SK-N-SH treated with all-trans-retinoic acid at 6 μM for 48 hours (cell line): ENCODE results near the gene DLG1.
"Not testable (repeated sequence)": the region's sequence is repeated elsewhere in the genome, so short reads cannot be mapped to it uniquely, and the experiment has no call there.

Experiments
- ATAC-seq: fragments of 200-7000 bp; cut with Tn5 transposase; 3 replicates; pipeline ENCODE4 v1.9.1; 2020; ENCODE audit warnings: mild to moderate bottlenecking, moderate library complexity
- BACH2 ChIP-seq: fragments of 250-450 bp; sonication (Bioruptor Pico); IDR thresholded peaks from 2 replicates; pipeline ENCODE4 v1.9.0; 2021; ENCODE audit warnings: mild to moderate bottlenecking, borderline replicate concordance
- ESRRG ChIP-seq: fragments of 250-450 bp; sonication (Bioruptor Pico); IDR thresholded peaks from 2 replicates; pipeline ENCODE4 v1.6.1; 2021; ENCODE audit warnings: mild to moderate bottlenecking
- GLIS3 ChIP-seq: fragments of 250-450 bp; sonication (Bioruptor Pico); IDR thresholded peaks from 2 replicates; pipeline ENCODE4 v1.5.0; 2020; ENCODE audit warnings: mild to moderate bottlenecking, moderate library complexity
- ISL1 ChIP-seq: fragments of 250-450 bp; sonication (Bioruptor Pico); IDR thresholded peaks from 2 replicates; pipeline ENCODE4 v2.1.2; 2022; ENCODE audit warnings: mild to moderate bottlenecking, moderate library complexity
- OSR1 ChIP-seq: fragments of 250-450 bp; sonication (Bioruptor Pico); IDR thresholded peaks from 2 replicates; pipeline ENCODE4 v1.8.0; 2022; ENCODE audit warnings: moderate library complexity, mild to moderate bottlenecking, inconsistent platforms
- PATZ1 ChIP-seq: fragments of 250-450 bp; sonication (Bioruptor Pico); IDR thresholded peaks from 2 replicates; pipeline ENCODE4 v1.8.0; 2020; ENCODE audit warnings: mild to moderate bottlenecking, moderate library complexity, borderline replicate concordance
- SNAI2 ChIP-seq: fragments of 250-450 bp; sonication (Bioruptor Pico); IDR thresholded peaks from 2 replicates; pipeline ENCODE4 v1.5.0; 2020; ENCODE audit warnings: mild to moderate bottlenecking, moderate library complexity
- TOX ChIP-seq: fragments of 250-450 bp; sonication (Bioruptor Pico); IDR thresholded peaks from 2 replicates; pipeline ENCODE4 v1.8.0; 2021; ENCODE audit warnings: mild to moderate bottlenecking, moderate library complexity, borderline replicate concordance
- ZFP3 ChIP-seq: fragments of 250-450 bp; sonication (Bioruptor Pico); IDR thresholded peaks from 2 replicates; pipeline ENCODE4 v1.5.0; 2020; ENCODE audit warnings: mild to moderate bottlenecking, moderate library complexity
- ZFP30 ChIP-seq: fragments of 450-650 bp; formaldehyde crosslinking; IDR thresholded peaks from 2 replicates; pipeline ENCODE4 v1.5.0; 2022; ENCODE audit warnings: mild to moderate bottlenecking, moderate library complexity
- ZNF70 ChIP-seq: fragments of 450-650 bp; formaldehyde crosslinking; IDR thresholded peaks from 2 replicates; pipeline ENCODE4 v1.5.0; 2020; ENCODE audit warnings: mild to moderate bottlenecking, moderate library complexity
- ZNF8 ChIP-seq: fragments of 450-650 bp; formaldehyde crosslinking; IDR thresholded peaks from 2 replicates; pipeline ENCODE4 v1.5.0; 2020; ENCODE audit warnings: mild to moderate bottlenecking, moderate library complexity
- TF ChIP-seq, protein P1 (sequence below): fragments of 250-450 bp; sonication (Bioruptor Pico); IDR thresholded peaks from 2 replicates; pipeline ENCODE4 v1.5.1; 2021; ENCODE audit warnings: mild to moderate bottlenecking, moderate library complexity
- TF ChIP-seq, protein P2 (sequence below): fragments of 250-450 bp; sonication (Bioruptor Pico); IDR thresholded peaks from 2 replicates; pipeline ENCODE4 v1.5.0; 2020; ENCODE audit warnings: mild to moderate bottlenecking, moderate library complexity

DLG1 gene

DNA sequence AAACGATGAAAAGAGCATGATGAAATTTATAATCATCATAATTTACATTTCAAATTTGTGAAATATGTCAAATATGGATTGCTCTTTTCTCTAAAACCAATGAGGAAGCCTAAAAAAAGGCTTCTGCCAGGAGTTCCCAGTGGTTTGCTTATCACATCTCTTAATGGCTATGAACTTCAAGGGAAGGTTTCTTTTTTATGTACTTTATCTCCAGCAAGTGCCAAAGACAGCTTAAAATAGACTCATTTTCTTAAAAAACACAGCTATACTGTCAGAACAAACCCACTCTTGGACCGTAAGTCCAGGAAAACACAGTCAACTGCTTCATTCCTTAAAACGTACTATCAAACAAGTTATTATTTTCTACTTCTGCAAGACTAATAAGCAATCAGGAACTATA lies 80.2 kb downstream of the DLG1 start (continued):
- no peak for TF ChIP-seq ZFP3 (CRISPR knock-in tag)
- no peak for TF ChIP-seq OSR1 (CRISPR knock-in tag)
- no peak for TF ChIP-seq GLIS3 (CRISPR knock-in tag)
- TF ChIP-seq, protein P1, sequence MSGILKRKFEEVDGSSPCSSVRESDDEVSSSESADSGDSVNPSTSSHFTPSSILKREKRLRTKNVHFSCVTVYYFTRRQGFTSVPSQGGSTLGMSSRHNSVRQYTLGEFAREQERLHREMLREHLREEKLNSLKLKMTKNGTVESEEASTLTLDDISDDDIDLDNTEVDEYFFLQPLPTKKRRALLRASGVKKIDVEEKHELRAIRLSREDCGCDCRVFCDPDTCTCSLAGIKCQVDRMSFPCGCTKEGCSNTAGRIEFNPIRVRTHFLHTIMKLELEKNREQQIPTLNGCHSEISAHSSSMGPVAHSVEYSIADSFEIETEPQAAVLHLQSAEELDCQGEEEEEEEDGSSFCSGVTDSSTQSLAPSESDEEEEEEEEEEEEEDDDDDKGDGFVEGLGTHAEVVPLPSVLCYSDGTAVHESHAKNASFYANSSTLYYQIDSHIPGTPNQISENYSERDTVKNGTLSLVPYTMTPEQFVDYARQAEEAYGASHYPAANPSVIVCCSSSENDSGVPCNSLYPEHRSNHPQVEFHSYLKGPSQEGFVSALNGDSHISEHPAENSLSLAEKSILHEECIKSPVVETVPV (CRISPR knock-in tag) = no peak

DNA sequence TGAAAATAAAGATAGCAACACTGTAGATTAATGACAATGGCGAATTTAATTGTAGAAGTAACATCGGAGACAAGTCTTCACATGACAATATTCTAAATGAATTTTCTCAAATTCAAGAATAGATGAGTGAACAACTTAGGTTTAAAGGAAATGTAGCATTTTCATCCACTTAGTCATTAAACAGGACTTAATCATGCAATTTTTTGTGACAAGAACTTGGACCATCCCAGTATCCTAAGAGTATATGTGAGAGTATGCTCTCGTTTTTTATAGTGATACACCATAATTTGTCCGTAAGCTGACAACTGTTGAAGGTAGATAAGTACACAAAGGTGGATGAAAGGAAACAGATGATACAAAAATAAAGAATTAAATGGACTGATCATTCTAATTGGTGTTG lies 81.5 kb downstream of the DLG1 start:
- ATAC-seq = peak; percentile 69
- TF ChIP-seq TOX (CRISPR knock-in tag) (0 out of 2 replicates have a peak, but pooled peaks have one; percentile 19), ZFP30 (CRISPR knock-in tag) (no peak), ZNF8 (CRISPR knock-in tag) (no peak), ESRRG (CRISPR knock-in tag) (no peak), ISL1 (no peak)

DNA sequence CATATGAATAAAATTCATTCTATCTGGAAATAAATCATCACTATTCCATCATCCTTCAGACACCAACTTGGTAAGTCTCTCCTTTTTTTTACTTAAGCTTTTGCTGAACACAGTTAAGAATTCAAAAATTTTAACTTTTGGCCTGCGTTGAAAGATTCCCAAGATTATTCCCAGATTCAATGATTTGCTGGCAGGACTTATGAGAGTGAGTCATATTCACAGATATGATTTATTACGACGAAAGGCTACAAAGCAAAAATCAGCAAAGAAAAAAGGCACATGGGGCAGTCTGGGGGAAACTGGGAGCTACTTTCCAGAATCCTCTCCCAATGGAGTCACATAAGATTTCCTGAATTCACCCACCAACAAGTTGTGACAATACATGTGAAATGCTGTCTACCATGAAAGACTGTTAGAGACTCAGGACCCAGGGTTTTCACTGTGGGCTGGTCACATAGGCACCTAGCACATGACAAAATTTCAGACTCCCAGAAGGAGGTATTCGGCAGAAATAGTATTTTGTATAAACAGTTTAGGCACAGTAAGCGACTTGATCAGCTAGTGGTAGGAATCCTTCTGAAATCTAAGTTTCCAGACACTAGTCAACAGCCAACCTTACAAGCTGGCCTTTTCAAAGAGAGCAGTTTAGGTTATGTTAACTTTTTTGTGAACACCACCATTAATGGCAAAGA lies 82.1 kb downstream of the DLG1 start:
- peak; percentile 77 for TF ChIP-seq ISL1
- peak; percentile 21; the same call in 1 of the 2 replicates for TF ChIP-seq TOX (CRISPR knock-in tag)
- TF ChIP-seq ZNF8 (CRISPR knock-in tag) = no peak
- peak; percentile 85 for ATAC-seq

DNA sequence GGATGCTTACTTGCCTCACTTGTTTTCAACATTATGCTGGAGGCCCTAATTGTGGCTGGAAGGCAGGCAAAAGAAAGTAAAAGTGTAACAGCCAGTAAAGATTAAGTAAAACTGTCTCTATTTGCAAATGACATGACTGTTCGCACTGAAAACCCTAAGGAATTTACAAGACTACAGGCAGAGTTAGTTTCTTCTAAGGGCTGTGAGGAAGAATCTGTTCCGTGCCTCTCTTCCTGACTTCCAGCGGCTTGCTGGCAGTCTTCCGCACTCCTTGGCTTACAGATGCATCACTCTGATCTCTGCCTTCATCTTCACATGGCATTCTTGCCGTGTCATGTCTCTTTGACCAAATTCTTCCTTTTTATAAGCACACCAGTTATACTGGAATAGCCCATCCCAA lies 86.1 kb downstream of the DLG1 start:
- no peak for ATAC-seq
- TF ChIP-seq BACH2 (CRISPR knock-in tag) = no peak
- TF ChIP-seq, protein P1 (CRISPR knock-in tag) = no peak

DNA sequence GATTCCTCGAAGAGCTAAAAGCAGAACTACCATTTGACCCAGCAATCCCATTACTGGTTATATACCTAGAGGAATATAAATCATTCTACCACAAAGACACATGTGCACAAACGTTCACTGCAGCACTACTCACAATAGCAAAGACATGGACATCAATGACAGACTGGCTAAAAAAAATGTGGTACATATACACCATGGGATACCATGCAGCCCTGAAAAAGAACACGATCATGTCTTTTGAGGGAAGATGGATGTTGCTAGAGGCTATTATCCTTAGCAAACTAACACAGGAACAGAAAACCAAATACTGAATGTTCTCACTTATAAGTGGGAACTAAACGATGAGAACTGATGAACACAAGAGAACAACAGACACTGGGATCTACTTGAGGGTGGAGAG lies 86.7 kb downstream of the DLG1 start:
- TF ChIP-seq ZNF8 (CRISPR knock-in tag) = peak; percentile 34; the same call in 1 of the 2 replicates

DNA sequence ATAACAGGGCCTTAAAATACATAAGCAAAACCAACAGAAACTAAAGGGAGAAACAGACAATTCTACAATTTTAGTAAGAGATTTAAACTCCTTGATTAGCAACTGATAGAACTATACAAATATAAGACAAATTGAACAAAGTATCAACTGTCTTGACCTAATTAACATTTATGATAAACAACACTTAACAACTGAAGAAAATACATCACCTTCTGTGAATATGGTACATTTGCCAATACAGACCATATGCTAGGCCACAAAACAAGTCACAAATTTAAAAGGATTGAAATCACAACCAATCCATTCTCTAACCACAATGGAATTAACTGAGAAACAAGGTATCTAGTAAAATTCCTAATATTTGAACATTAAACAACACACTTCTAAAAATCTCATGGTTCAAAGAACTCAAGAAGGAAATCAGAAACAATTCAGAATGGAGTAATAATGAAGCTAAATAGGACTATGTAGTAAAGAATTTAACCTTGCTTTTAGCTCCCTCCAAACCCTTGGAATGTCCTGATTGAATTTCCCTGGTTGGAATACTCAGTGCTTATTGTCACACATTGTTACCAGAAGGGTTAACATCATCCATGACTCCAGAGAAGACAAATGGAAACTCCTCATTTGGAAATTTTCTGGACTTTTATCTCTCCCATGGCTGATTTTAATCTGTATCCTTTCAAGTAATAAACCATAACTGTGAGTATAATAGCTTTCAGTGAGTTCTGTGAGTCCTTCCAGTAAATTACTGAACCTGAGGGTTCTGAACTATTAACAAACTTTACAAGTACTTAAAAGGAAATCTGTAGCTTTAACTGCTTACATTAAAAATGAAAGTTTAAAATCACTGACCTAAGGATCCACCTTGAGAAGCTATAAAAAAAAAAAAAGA lies 88.8 kb downstream of the DLG1 start:
- peak; percentile 45; the same call in 1 of the 3 replicates for ATAC-seq

More for the DNA sequence above, 86.7 kb downstream of the DLG1 start:
- not testable (repeated sequence) for ATAC-seq

More for the DNA sequence above, 88.8 kb downstream of the DLG1 start:
- TF ChIP-seq SNAI2 (CRISPR knock-in tag) (no peak), PATZ1 (CRISPR knock-in tag) (no peak), ZNF70 (no peak), ISL1 (peak; percentile 59; the same call in 1 of the 2 replicates)
- TF ChIP-seq, protein P1 (CRISPR knock-in tag) = no peak
- TF ChIP-seq, protein P2, sequence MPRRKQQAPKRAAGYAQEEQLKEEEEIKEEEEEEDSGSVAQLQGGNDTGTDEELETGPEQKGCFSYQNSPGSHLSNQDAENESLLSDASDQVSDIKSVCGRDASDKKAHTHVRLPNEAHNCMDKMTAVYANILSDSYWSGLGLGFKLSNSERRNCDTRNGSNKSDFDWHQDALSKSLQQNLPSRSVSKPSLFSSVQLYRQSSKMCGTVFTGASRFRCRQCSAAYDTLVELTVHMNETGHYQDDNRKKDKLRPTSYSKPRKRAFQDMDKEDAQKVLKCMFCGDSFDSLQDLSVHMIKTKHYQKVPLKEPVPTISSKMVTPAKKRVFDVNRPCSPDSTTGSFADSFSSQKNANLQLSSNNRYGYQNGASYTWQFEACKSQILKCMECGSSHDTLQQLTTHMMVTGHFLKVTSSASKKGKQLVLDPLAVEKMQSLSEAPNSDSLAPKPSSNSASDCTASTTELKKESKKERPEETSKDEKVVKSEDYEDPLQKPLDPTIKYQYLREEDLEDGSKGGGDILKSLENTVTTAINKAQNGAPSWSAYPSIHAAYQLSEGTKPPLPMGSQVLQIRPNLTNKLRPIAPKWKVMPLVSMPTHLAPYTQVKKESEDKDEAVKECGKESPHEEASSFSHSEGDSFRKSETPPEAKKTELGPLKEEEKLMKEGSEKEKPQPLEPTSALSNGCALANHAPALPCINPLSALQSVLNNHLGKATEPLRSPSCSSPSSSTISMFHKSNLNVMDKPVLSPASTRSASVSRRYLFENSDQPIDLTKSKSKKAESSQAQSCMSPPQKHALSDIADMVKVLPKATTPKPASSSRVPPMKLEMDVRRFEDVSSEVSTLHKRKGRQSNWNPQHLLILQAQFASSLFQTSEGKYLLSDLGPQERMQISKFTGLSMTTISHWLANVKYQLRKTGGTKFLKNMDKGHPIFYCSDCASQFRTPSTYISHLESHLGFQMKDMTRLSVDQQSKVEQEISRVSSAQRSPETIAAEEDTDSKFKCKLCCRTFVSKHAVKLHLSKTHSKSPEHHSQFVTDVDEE (CRISPR knock-in tag) = no peak
